GM11168 (cell line): ENCODE results near the gene BCKDHB.
"Not testable (repeated sequence)": the region's sequence is repeated elsewhere in the genome, so short reads cannot be mapped to it uniquely, and the experiment has no call there.

Experiments
- in situ Hi-C: fragments of 300-500 bp; cut with MboI; formaldehyde crosslinking; loops from one replicate; pipeline ENCODE4 v1.12.0; 2022; ENCODE audit warnings: low sequenced_read_pairs; ENCODE audit not compliant: unreplicated experiment

BCKDHB gene

GRCh38 chr6:80197986-80198385, 91.5 kb downstream of the BCKDHB start:
- in situ Hi-C loops, result no loop called here

GRCh38 chr6:80203283-80203682, 96.8 kb downstream of the BCKDHB start:
- in situ Hi-C loops, result no loop called here

GRCh38 chr6:80205404-80205803, 98.9 kb downstream of the BCKDHB start:
- in situ Hi-C loops, result no loop called here

GRCh38 chr6:80206758-80207157, 100.3 kb downstream of the BCKDHB start:
- in situ Hi-C loops, result no loop called here

GRCh38 chr6:80209430-80209829, 103.0 kb downstream of the BCKDHB start:
- in situ Hi-C loops, result no loop called here

GRCh38 chr6:80210618-80211017, 104.1 kb downstream of the BCKDHB start:
- in situ Hi-C loops, result no loop called here

- in situ Hi-C loops, result no loop called here
Observed at GRCh38 chr6:80211286-80211685, 104.8 kb downstream of the BCKDHB start.

- in situ Hi-C loops, result not testable (repeated sequence)
Observed at GRCh38 chr6:80211890-80212289, 105.4 kb downstream of the BCKDHB start.

- in situ Hi-C loops, result no loop called here
Observed at GRCh38 chr6:80214436-80215022, 108.1 kb downstream of the BCKDHB start.

- in situ Hi-C loops, result no loop called here
Observed at GRCh38 chr6:80215063-80215462, 108.6 kb downstream of the BCKDHB start.

GRCh38 chr6:80217794-80218193, 111.3 kb downstream of the BCKDHB start:
- in situ Hi-C loops, result no loop called here

GRCh38 chr6:80223743-80224212, 117.3 kb downstream of the BCKDHB start:
- in situ Hi-C loops, result no loop called here

- in situ Hi-C loops, result no loop called here
Observed at GRCh38 chr6:80226151-80226550, 119.7 kb downstream of the BCKDHB start.

- in situ Hi-C loops, result no loop called here
Observed at GRCh38 chr6:80226699-80227098, 120.2 kb downstream of the BCKDHB start.

GRCh38 chr6:80227545-80228105, 121.2 kb downstream of the BCKDHB start:
- in situ Hi-C loops, result no loop called here

GRCh38 chr6:80233262-80233661, 126.8 kb downstream of the BCKDHB start:
- in situ Hi-C loops, result no loop called here

GRCh38 chr6:80233958-80234357, 127.5 kb downstream of the BCKDHB start:
- in situ Hi-C loops, result no loop called here

GRCh38 chr6:80234401-80234800, 127.9 kb downstream of the BCKDHB start:
- in situ Hi-C loops, result no loop called here

- in situ Hi-C loops, result no loop called here
Observed at GRCh38 chr6:80234908-80235307, 128.4 kb downstream of the BCKDHB start.

GRCh38 chr6:80235647-80236046, 129.2 kb downstream of the BCKDHB start:
- in situ Hi-C loops, result no loop called here

GRCh38 chr6:80238754-80239153, 132.3 kb downstream of the BCKDHB start:
- in situ Hi-C loops, result not testable (repeated sequence)

- in situ Hi-C loops, result loop anchor here (5.0 kb wide), 1 partner anchor 37 kb away; no protein-coding TSS in a partner anchor
Observed at GRCh38 chr6:80245043-80245442, 138.6 kb downstream of the BCKDHB start.
